B cell (primary cell): ENCODE measurements around the gene TRIM27.

Source experiments
- CTCF ChIP-seq: fragments of 200-600 bp; IDR thresholded peaks from one replicate; pipeline ENCODE4 v1.8.0; 2022; ENCODE audit warnings: antibody characterized with exemption, mild to moderate bottlenecking
- EZH2 ChIP-seq: IDR thresholded peaks from 2 replicates; pipeline ENCODE4 v1.6.1; 2012; ENCODE audit warnings: borderline replicate concordance, low read depth, mild to moderate bottlenecking, moderate library complexity, low read length; ENCODE audit not compliant: insufficient read depth, poor library complexity, severe bottlenecking

DNA sequence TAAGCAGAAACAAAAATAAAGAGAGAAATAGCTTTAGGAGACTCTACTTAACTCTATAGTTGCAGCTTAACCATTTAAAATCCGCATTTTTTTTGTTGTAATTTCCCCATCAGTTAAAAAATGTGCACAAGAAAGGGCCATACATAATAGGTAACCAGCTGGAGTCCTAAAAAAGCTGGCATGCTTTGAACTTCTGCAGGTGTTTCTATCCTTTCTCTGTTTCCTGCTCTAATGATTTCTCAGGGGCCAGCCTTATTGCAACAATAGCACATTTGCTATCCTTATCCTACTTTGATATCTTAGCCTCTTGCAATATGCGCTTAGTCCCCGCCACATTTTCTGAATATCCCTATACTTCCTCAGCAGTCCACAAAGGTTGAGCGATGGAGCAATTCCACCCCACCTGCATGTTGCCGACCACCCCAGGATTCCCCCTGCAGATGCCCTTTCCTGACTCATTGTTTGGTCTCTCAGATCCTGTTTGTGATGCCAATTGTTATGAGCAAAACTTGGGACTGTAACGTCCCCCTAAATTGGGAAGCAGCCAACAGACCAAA lies 48.5 kb downstream of the TRIM27 start:
- no peak for TF ChIP-seq CTCF
- no peak for TF ChIP-seq EZH2
